ENCODE measurements around the gene RGSL1.

GRCh38 chr1:182600745-182601415 is 150.9 kb downstream of the RGSL1 start:
- no peak for TF ChIP-seq CTCF (conservative IDR thresholded peaks at IDR 0.05; ENCODE audit: low read depth, low read length)
- TF ChIP-seq EZH2phosphoT487 (IDR thresholded peaks at IDR 0.05; ENCODE audit: borderline replicate concordance, low read length) = no peak
- TF ChIP-seq EZH2 (IDR thresholded peaks at IDR 0.05; ENCODE audit: low read length, unreplicated experiment) = no peak
